NCI-H1092 treated with DMSO at 0.1 percent for 48 hours (cell line): ENCODE results near the gene C10orf88.

Experiments used
- DNase-seq: peaks from one replicate; lab custom pipeline; 2025; lab: John Stamatoyannopoulos, UW

Gene C10orf88, protein sequence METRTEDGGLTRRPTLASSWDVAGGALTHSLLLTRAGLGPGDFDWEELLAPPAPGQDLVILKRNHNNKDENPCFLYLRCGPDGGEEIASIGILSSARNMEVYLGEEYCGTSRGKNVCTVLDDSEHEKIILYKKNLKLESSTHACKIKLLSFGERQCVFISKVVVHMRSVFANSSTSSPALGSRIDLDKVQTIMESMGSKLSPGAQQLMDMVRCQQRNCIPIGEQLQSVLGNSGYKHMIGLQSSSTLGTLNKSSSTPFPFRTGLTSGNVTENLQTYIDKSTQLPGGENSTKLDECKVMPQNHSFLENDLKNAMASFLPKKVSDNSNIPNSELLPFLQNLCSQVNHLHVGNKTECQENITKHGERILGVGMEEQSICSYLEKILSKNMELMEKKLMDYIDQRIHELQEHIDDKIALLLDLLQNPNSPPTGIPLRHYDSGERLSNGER

GRCh38 chr10:122953902-122954730 is at the start of gene C10orf88:
TSS of gene C10orf88 (minus strand) at chr10:122954227. CDS start at chr10:122954178, 49 bp downstream.
- DNase-seq, result peak; percentile 96

DNA sequence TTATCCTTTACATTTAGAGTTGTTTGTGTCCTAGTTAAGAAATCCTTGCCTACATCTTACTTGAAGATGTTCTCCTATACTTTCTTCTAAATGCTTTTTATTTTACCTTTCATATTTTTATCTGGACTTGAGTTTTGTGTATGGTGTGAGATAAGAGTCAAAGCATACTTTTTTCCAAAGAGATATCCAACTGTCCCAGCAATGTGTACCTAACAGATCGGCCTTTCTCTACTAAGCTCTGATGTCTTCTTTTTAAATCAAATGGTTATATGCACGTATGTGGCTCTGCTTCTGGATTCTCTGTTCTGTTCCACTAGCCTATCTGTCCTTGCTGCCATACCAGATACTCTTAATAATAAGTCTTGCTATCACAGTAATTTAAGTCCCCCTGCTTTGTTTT is 47.3 kb upstream of the C10orf88 start:
- DNase-seq, result no peak

DNA sequence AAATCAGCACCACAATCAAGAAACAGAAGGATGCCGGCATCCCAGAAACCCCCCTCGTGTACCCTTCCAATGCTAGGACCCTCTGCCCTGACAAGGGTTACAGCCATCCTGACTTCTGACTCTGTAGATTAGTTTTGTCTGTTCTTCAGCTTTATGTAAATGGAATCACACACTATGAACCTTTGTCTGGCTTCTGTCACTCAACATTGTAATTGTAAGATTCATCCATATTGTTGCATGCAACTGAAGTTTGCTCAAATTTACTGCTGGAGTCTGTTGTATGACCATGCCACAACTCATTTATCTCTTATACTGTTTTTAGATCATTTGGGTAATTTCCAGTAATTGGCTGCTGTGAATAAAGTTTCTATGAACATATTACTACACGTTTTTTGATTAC is 46.1 kb upstream of the C10orf88 start:
- DNase-seq, result no peak

GRCh38 chr10:122999347-122999746 is 45.3 kb upstream of the C10orf88 start:
- no peak for DNase-seq

DNA sequence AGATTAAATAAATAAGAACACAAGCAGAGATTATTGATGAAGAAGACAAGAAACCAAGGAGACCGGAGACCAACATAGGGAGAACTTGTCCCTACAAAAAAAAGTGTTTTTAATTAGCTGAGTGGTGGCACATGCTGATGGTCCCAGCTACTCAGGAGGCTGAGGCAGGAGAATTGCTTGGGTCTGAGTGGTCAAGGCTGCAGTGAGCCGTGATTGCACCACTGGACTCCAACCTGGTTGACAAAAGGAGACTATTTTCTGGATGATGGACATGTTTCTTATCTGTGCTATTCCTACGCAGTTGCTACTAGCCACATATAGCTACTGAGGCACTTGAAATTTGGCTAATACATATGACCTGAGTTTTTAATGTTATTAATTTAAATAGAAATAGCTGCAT is 44.9 kb upstream of the C10orf88 start:
- DNase-seq, result no peak

DNA sequence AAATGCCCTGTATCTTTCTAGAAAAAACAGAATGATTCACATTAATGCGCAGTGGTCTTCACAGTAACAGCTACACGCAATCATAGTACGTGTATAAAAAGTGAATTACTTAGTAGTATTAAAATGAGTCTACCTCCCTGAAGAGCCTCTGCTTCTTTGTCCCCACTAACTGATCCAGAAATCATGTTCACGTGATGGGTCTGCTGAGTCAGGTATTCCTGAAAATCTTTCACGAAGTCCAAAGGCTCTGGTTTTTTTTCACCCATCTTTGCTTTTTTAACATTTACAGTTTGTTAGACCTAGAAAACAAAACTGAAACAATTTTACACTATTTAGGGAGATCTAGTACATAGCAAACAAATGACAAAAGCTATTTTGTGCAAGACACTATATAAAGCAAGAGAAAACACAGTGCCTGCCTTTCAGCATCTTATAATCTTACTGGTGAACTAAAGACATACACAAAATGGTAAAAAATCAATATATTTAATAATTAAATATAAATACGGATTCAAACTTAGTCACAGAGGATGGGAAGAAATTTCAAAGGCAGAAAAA is 44.4 kb upstream of the C10orf88 start:
- DNase-seq, result no peak

DNA sequence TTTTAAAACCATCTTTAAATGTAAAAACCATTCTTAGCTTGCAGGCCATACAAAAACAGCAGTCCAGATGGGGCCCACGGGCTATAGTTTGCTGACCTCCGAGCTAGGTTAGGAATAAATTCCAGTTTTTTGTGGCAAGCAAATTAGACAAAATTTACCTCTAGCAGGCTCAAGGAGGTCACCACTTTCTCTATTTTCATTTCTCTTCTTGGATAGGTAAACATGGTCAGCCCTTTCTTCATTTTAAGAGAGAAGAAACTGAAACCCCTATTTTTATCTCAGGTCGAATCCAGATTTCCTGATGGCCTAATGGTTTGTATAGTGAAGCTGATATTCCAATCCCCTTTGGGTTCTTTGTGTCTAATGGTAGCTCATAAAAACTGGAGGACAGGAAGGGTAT is 43.8 kb upstream of the C10orf88 start:
- no peak for DNase-seq

DNA sequence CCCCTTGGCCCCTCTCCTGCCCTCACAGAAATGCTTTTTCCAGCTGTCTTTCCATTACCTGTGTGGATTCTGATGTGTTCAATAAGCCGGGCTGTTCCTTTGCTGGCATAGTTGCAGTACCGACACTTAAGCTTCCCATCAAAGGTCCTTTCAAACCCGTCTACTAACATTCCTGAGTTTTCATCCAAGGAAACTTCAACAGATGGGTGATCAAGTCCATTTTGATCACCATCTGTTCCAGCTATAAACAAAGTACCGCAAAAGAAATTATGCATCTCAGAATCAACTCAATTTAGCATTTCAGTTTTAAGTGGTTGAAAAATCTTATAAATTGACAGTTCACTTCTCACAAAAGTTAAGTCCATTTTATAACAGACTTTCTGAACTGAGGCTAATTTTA is 41.9 kb upstream of the C10orf88 start:
- DNase-seq, result no peak

DNA sequence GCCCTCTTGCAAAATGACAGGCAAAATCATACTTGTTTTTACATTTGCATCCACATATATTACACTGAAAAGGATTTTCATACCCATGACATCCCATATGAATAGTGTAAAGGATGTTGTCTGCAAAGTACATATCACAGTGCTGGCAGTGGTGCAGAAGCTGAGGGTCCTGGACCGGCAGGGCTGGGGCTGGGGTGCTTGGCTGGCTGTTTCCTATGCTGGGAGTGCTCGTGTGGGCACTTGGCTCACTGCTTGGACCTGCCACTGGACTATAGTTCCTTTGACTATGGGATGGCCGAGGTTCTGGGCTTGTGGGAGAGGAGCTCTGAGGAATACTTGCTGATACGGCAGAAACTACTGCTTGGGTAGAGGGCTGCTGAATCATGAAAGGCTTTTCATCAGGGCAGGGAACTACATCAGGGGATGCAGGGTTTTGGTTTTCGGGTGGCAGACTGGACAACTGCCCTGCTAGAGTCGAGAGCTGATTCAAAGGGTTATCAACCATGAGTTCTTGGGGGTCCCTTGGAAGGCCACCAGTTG is 39.8 kb upstream of the C10orf88 start:
- DNase-seq, result no peak

- DNase-seq, result no peak
Observed at GRCh38 chr10:122992031-122992585, 38.1 kb upstream of the C10orf88 start.

- DNase-seq, result no peak
Observed at GRCh38 chr10:122990278-122990677, 36.3 kb upstream of the C10orf88 start.

GRCh38 chr10:122988501-122988900 is 34.5 kb upstream of the C10orf88 start:
- DNase-seq, result no peak

DNA sequence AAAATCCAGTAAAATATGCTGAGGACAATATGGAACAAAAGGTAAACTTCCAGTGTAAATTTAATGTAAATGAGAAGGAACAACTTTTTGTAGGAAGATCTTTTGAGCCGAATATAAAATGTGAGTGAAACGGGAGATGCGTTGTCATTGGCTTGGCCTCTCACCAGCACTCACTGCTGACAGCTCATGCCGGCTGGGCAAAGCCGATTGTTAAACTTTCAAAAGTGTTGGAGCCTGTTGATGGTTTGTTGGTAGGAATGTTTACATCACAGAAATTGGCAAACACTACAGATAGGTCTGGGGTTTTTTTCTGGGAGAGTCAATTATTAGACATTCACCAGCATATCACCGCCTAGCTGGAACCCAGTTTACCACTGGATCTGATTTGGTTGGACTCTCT is 32.3 kb upstream of the C10orf88 start:
- DNase-seq, result no peak

GRCh38 chr10:122984708-122985107 is 30.7 kb upstream of the C10orf88 start:
- no peak for DNase-seq

DNA sequence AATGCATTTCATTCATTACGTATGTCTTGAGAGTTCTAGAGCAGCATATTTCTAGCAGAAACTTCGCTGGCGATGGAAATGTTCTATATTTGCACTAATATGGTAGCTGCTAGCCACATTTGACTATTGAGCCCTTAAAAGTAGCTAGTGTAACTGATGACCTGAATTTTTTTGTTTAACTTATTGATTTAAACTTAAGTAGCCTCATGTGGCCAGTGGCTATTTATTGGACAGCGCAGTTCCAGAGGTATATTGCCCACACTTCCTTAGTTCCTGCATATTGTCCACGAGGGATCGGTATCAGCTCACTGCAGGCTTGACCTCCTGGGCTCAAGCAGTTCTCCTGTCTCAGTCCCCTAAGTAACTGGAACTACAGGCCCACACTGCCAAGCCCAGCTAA is 29.9 kb upstream of the C10orf88 start:
- no peak for DNase-seq

DNA sequence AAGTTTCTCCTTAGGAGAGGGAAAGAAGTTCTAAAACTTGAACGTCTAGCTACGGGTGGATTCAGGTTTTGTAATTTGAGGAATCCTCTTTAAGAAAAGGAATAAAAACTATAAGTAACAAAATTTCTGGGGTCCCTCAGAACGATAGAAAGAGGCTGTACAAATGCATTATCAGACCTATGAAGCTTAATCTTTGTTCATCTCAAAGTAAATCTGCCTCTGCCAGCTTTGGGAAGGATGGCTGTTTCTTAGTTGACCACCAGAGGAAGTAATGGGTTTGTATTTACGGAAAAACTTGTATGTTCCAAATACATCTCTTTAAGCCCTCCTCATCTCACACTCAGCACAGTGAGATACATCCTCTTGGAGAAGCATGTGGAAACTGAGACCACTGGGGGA is 27.0 kb upstream of the C10orf88 start:
- peak; percentile 27 for DNase-seq

- DNase-seq, result peak; percentile 88
Observed at GRCh38 chr10:122980209-122981065, 26.4 kb upstream of the C10orf88 start, which contains the start of gene PSTK. TSS of gene PSTK (plus strand) at chr10:122980401. CDS start at chr10:122980480, 79 bp downstream.

- no peak for DNase-seq
Observed at GRCh38 chr10:122974543-122975064, 20.6 kb upstream of the C10orf88 start.

DNA sequence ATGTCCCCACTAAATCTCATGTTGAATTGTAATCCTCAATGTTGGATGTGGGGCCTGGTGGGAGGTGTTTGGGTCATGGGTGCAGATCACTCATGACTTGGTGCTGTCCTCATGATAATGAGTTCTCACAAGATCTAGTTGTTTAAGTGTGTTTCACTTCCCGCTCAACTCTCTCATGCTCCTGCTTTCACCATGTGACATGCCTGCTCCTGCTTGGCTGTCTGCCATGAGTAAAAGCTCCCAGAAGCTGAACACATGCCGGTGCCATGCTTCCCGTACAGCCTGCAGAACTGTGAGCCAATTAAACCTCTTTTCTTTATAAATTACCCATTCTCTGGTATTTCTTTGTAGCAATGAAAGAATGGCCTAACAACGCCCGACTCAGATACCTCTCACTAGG is 20.0 kb upstream of the C10orf88 start:
- DNase-seq, result no peak

- no peak for DNase-seq
Observed at GRCh38 chr10:122968698-122969097, 14.7 kb upstream of the C10orf88 start.

DNA sequence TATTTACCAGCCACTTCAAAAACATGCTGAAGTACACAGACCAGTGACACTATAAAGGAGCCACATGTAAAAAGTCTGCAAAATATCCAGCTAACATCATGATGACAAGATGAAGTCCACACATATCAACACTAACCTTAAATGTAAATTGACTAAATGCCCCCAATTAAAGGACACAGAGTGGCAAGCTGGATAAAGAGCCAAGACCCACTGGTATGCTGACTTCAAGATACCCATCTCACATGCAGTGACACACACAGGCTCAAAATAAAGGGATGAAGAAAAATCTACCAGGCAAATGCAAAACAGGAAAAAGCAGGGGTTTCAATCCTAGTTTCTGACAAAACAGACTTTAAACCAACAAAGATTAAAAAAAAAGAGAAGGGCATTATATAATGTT is 12.9 kb upstream of the C10orf88 start:
- no peak for DNase-seq
